H1 (cell line): ENCODE data around the gene TLCD3B. TPM values are rescaled to one million over a fixed set of nuclear protein-coding genes. Genes with fewer than 3 reads are reported as not detected.

Experiments used
- CTCF ChIA-PET: fragments of 300-600 bp; sonication (Branson Sonifier 250); formaldehyde crosslinking; loops from one replicate; lab custom pipeline; 2021; ENCODE audit not compliant: partially characterized antibody; lab: Charles Lee
- POLR2A ChIA-PET: fragments of 300-600 bp; sonication (Branson Sonifier 250); formaldehyde crosslinking; loops from one replicate; lab custom pipeline; 2021; ENCODE audit warnings: inconsistent platforms; ENCODE audit not compliant: partially characterized antibody; lab: Charles Lee
- DNase-seq, 2 experiments: peaks; one replicate each; pipeline versions ENCODE4 v3.0.0 to v3.0.0-alpha.2; 2010 to 2022; ENCODE audit warnings: low spot score in 2 of 2, low read depth in 1 of 2, mixed read lengths in 1 of 2
- FAIRE-seq: peaks from 2 replicates; lab custom pipeline; 2011; peaks lifted over from hg19 to GRCh38; lab: Jason Lieb, UNC
- H2AFZ ChIP-seq: 2 replicates; pipeline ENCODE4 v1.8.1; 2012; ENCODE audit warnings: low read length, inconsistent platforms
- H2AK5ac ChIP-seq: 2 replicates; pipeline ENCODE4 v1.6.1; 2013; ENCODE audit warnings: low read depth, low read length
- H2BK120ac ChIP-seq: replicated peaks from 2 replicates; pipeline ENCODE3; 2013; ENCODE audit warnings: low read depth, low read length, inconsistent platforms
- H2BK12ac ChIP-seq: 2 replicates; pipeline ENCODE4 v1.6.1; 2013; ENCODE audit warnings: low read depth, low read length
- H2BK15ac ChIP-seq: 2 replicates; pipeline ENCODE4 v1.6.1; 2013; ENCODE audit warnings: low read length
- H2BK20ac ChIP-seq: 2 replicates; pipeline ENCODE4 v1.6.1; 2013; ENCODE audit warnings: low read length
- H2BK5ac ChIP-seq: 2 replicates; pipeline ENCODE4 v1.6.1; 2013; ENCODE audit warnings: low read depth, low read length
- H3K14ac ChIP-seq: 2 replicates; pipeline ENCODE4 v1.6.1; 2013; ENCODE audit warnings: inconsistent platforms; ENCODE audit not compliant: insufficient read length
- H3K18ac ChIP-seq: 2 replicates; pipeline ENCODE4 v1.6.1; 2013; ENCODE audit warnings: low read length; ENCODE audit errors: extremely low read depth
- H3K23ac ChIP-seq: 2 replicates; pipeline ENCODE4 v1.6.1; 2013; ENCODE audit warnings: inconsistent platforms; ENCODE audit not compliant: insufficient read length
- H3K23me2 ChIP-seq: 2 replicates; pipeline ENCODE4 v1.6.1; 2013; ENCODE audit warnings: low read depth, low read length
- H3K27ac ChIP-seq: 2 replicates; pipeline ENCODE4 v1.6.1; 2011; ENCODE audit warnings: low read depth, low read length, inconsistent platforms
- H3K27me3 ChIP-seq, 4 experiments: replicated peaks in 1 of 4; 1 replicate in 1 of 4; 2 replicates in 3 of 4; pipeline versions ENCODE4 v1.6.1 to v1.8.1; 2011 to 2013; ENCODE audit warnings: low read length in 3 of 4, mild to moderate bottlenecking in 3 of 4, inconsistent platforms in 2 of 4, mixed read lengths in 2 of 4, moderate library complexity in 1 of 4; ENCODE audit not compliant: control insufficient read depth in 3 of 4, insufficient read depth in 3 of 4; ENCODE audit errors: extremely low read depth in 1 of 4
- H3K36me3 ChIP-seq, 4 experiments: 2 replicates each; pipeline versions ENCODE4 v1.6.1 to v1.8.1; 2011 to 2013; ENCODE audit warnings: mild to moderate bottlenecking in 4 of 4, low read length in 3 of 4, moderate library complexity in 2 of 4, control low read depth in 1 of 4, inconsistent platforms in 1 of 4; ENCODE audit not compliant: insufficient read depth in 4 of 4, control insufficient read depth in 2 of 4
- H3K4ac ChIP-seq: replicated peaks from 2 replicates; pipeline ENCODE3; 2013; ENCODE audit warnings: low read length, low read depth, mixed read lengths, inconsistent platforms; ENCODE audit not compliant: insufficient read length
- H3K4me1 ChIP-seq, 4 experiments: replicated peaks in 1 of 4; 1 replicate in 1 of 4; 2 replicates in 3 of 4; pipeline versions ENCODE4 v1.6.1 to v1.8.1; 2011 to 2013; ENCODE audit warnings: low read length in 3 of 4, inconsistent platforms in 2 of 4, mixed read lengths in 1 of 4; ENCODE audit not compliant: insufficient read depth in 4 of 4, control insufficient read depth in 3 of 4
- H3K4me2 ChIP-seq, 2 experiments: 2 replicates each; pipeline versions ENCODE4 v1.6.1 to v1.8.1; 2011 to 2013; ENCODE audit warnings: low read depth in 2 of 2, low read length in 2 of 2, control low read depth in 1 of 2, inconsistent platforms in 1 of 2, mild to moderate bottlenecking in 1 of 2; ENCODE audit not compliant: insufficient read depth in 1 of 2
- H3K4me3 ChIP-seq, 4 experiments: fragments of 200-600, 300-600 bp in 1 of 4; sonication (generic), shearing (Covaris generic), sonication (Bioruptor Twin) in 1 of 4; 2 replicates each; pipeline versions ENCODE4 v1.5.1 to v1.8.1; 2011 to 2016; ENCODE audit warnings: low read length in 4 of 4, low read depth in 3 of 4, control low read depth in 2 of 4, inconsistent platforms in 2 of 4, mild to moderate bottlenecking in 2 of 4, mixed read lengths in 1 of 4, moderate library complexity in 1 of 4; ENCODE audit not compliant: insufficient read depth in 2 of 4; ENCODE audit errors: extremely low read depth in 1 of 4
- H3K56ac ChIP-seq: replicated peaks from 2 replicates; pipeline ENCODE3; 2013; ENCODE audit warnings: low read depth, mild to moderate bottlenecking, mixed read lengths, low read length, inconsistent platforms; ENCODE audit not compliant: insufficient read length
- H3K79me1 ChIP-seq: 2 replicates; pipeline ENCODE4 v1.6.1; 2013; ENCODE audit warnings: low read depth, low read length, control low read depth
- H3K79me2 ChIP-seq, 2 experiments: 2 replicates each; pipeline versions ENCODE4 v1.6.1 to v1.8.1; 2012 to 2013; ENCODE audit warnings: low read length in 2 of 2, mild to moderate bottlenecking in 2 of 2, inconsistent platforms in 1 of 2; ENCODE audit not compliant: insufficient read depth in 2 of 2, control insufficient read depth in 1 of 2
- H3K9ac ChIP-seq, 4 experiments: replicated peaks in 1 of 4; 1 replicate in 1 of 4; 2 replicates in 3 of 4; pipeline versions ENCODE4 v1.6.1 to v1.8.1; 2011 to 2013; ENCODE audit warnings: low read depth in 3 of 4, low read length in 3 of 4, control low read depth in 2 of 4, mild to moderate bottlenecking in 2 of 4, moderate library complexity in 2 of 4, inconsistent platforms in 1 of 4; ENCODE audit errors: extremely low read depth in 1 of 4
- H3K9me3 ChIP-seq, 2 experiments: 2 replicates each; pipeline versions ENCODE4 v1.6.1 to v1.8.1; 2012 to 2013; ENCODE audit warnings: mild to moderate bottlenecking in 2 of 2, moderate library complexity in 2 of 2, control low read depth in 1 of 2, inconsistent platforms in 1 of 2, low read depth in 1 of 2, low read length in 1 of 2, mixed read lengths in 1 of 2; ENCODE audit not compliant: insufficient read depth in 2 of 2
- H4K20me1 ChIP-seq, 2 experiments: replicated peaks in 1 of 2; 2 replicates each; pipeline versions ENCODE3 to v1.8.1; 2011 to 2013; ENCODE audit warnings: inconsistent platforms in 2 of 2, low read length in 2 of 2, mild to moderate bottlenecking in 1 of 2; ENCODE audit not compliant: insufficient read depth in 2 of 2, control insufficient read depth in 1 of 2
- H4K5ac ChIP-seq: 2 replicates; pipeline ENCODE4 v1.6.1; 2013; ENCODE audit warnings: low read length, low read depth, mixed read lengths, inconsistent platforms; ENCODE audit not compliant: insufficient read length
- H4K8ac ChIP-seq: 2 replicates; pipeline ENCODE4 v1.8.0; 2013; ENCODE audit warnings: mild to moderate bottlenecking, moderate library complexity, low read length, inconsistent platforms; ENCODE audit not compliant: insufficient read depth; ENCODE audit errors: extremely low read depth
- H4K91ac ChIP-seq: replicated peaks from 2 replicates; pipeline ENCODE3; 2013; ENCODE audit warnings: low read length, mixed read lengths, inconsistent platforms; ENCODE audit not compliant: insufficient read length
- JUN ChIP-seq: IDR thresholded peaks from 2 replicates; pipeline ENCODE4 v1.6.1; 2011; ENCODE audit warnings: low read depth, mild to moderate bottlenecking, improper control_type of control experiment, low read length
- NRF1 ChIP-seq: IDR thresholded peaks from 2 replicates; pipeline ENCODE4 v1.6.1; 2011; ENCODE audit warnings: mild to moderate bottlenecking, low read depth, low read length, improper control_type of control experiment
- TAF1 ChIP-seq: IDR thresholded peaks from 2 replicates; pipeline ENCODE4 v1.6.1; 2011; ENCODE audit warnings: mild to moderate bottlenecking, low read depth, low read length
- WGBS, 2 experiments: shearing (Covaris generic) in 1 of 2; methylation state at CpG; one replicate each; pipeline versions ENCODE4 v1.1.6 to v1.1.7; 2013 to 2015; ENCODE audit warnings: low lambda C conversion rate in 2 of 2, mixed read lengths in 2 of 2, inconsistent platforms in 1 of 2, low coverage in 1 of 2, missing lambda C conversion rate in 1 of 2; ENCODE audit not compliant: insufficient replicate concordance in 2 of 2, insufficient coverage in 1 of 2, insufficient read length in 1 of 2; ENCODE audit errors: extremely low coverage in 1 of 2, missing lambda C conversion rate in 1 of 2; 5-methylcytosine and 5-hydroxymethylcytosine counted together
- polyA plus RNA-seq, 7 experiments: library from polyadenylated mRNA; depleted of rRNA in 3 of 7; stranded (reverse) in 5 of 7; unstranded in 2 of 7; fragments of >200 nt in 5 of 7; fragments of 200-250 nt in 2 of 7; gene quantifications; 1 replicate in 5 of 7; 2 replicates in 1 of 7; 4 replicates in 1 of 7; pipeline versions ENCODE4 v1.2.1 to v1.2.3, GENCODE V29; 2011 to 2013; ENCODE audit warnings: missing spikeins in 2 of 7, mixed read lengths in 2 of 7
- total RNA-seq: library from RNA; stranded (reverse); fragmentation: NEBNext Ultra II Directional; extraction: Animal tissue kit (Norgen Biotek cat#: 25700); gene quantifications from 2 replicates; pipeline ENCODE4 v1.2.1, GENCODE V29; 2021

TLCD3B gene
- total and polyA plus RNA-seq, 2 of the 8 experiments (the other 6 are each of a cell fraction or from before 2014, with no cell fraction given) = 15.2 to 26.9 TPM

- CTCF ChIA-PET = interaction anchor here (0.6 to 7.3 kb wide), 5 partner anchors 7 to 28 kb away, joined by 3 to 51 read pairs (median 3); partner anchors contain the start of gene TBX6
- Histone ChIP-seq H3K23ac (no peak overlapping the region), H2BK12ac (0 out of 2 replicates have a peak overlapping the region, but pooled peaks have one; percentile 92), H3K4me2 (peak overlapping the region; percentile 73 to 81), H3K27me3 (no peaks in the 10 kb centered on the region), H3K14ac (no peak overlapping the region), H3K4me1 (peaks cover 6 to 27% (median 15%) of the 10 kb centered on the region in 4 experiments), H2BK20ac (no peak overlapping the region), H3K79me1 (peaks cover 9% of the 10 kb centered on the region; the same call in 1 of the 2 replicates), H2BK5ac (peak overlapping the region; percentile 100), H4K5ac (peak overlapping the region; percentile 100), H3K27ac (peak overlapping the region; percentile 84), H4K8ac (peak overlapping the region; percentile 45), H3K9me3 (no peaks in the 10 kb centered on the region), H3K4me3 (peak overlapping the region; percentile 71 to 92 (median 88)), H3K4ac (peak overlapping the region; percentile 80), H4K91ac (peak overlapping the region; percentile 73), H3K18ac (peak overlapping the region; percentile 100), H3K79me2 (peaks cover 15 to 30% of the 10 kb centered on the region in 2 experiments), H2AFZ (no peak overlapping the region), H3K36me3 (peaks cover 12 to 27% (median 26%) of the 10 kb centered on the region in 4 experiments), H2BK120ac (peak overlapping the region; percentile 91), H4K20me1 (peaks cover 10 to 31% of the 10 kb centered on the region in 2 experiments), H3K23me2 (peaks cover 18% of the 10 kb centered on the region), H2AK5ac (no peak overlapping the region), H3K9ac (peak overlapping the region; percentile 59 to 77 (median 74)), H2BK15ac (no peak overlapping the region), H3K56ac (peak overlapping the region; percentile 96)
- WGBS, 2 experiments = 0% methylated on average over 10 of the region's 25 CpGs; no CpG with 5 or more reads in 1 of the 2 experiments
- FAIRE-seq (no peak), DNase-seq (no peak)
- POLR2A ChIA-PET = interaction anchor here (0.7 to 21.2 kb wide), 17 partner anchors 10 to 355 kb away, joined by 3 to 353 read pairs (median 5); partner anchors contain the start of genes CD2BP2, PPP4C, TAOK2 and TBX6
- peak; percentile 53; the same call in 1 of the 2 replicates for TF ChIP-seq TAF1
- peak; percentile 81; the same call in 1 of the 2 replicates for TF ChIP-seq NRF1
- TF ChIP-seq JUN = no peak
Observed at GRCh38 chr16:30064729-30065101, 33.6 kb upstream of the TLCD3B start.
